ENCODE measurements around the gene FRMD4B.

DNA sequence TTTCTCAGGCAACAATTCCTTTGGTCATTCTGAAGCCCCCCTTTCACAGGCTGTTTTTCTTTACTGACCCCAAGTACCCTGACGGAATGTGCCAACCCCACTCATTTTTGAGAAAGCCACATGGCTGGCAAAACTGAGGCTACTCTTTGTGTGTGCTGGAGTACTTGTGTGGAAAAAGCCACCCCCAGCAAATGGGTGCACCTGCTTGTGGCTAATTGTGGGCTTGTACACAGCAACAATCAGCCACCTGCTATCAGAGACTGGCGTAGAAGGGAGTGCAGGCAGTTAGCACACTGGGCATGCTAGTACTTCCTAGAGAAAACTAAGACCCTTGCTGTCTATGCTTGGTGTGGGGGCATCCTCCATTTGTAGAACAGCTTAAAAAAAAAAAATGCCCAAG is 153.4 kb downstream of the FRMD4B start:
- TF ChIP-seq, protein P1, sequence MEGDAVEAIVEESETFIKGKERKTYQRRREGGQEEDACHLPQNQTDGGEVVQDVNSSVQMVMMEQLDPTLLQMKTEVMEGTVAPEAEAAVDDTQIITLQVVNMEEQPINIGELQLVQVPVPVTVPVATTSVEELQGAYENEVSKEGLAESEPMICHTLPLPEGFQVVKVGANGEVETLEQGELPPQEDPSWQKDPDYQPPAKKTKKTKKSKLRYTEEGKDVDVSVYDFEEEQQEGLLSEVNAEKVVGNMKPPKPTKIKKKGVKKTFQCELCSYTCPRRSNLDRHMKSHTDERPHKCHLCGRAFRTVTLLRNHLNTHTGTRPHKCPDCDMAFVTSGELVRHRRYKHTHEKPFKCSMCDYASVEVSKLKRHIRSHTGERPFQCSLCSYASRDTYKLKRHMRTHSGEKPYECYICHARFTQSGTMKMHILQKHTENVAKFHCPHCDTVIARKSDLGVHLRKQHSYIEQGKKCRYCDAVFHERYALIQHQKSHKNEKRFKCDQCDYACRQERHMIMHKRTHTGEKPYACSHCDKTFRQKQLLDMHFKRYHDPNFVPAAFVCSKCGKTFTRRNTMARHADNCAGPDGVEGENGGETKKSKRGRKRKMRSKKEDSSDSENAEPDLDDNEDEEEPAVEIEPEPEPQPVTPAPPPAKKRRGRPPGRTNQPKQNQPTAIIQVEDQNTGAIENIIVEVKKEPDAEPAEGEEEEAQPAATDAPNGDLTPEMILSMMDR (IDR thresholded peaks at IDR 0.05), result no peak
- TF ChIP-seq POLR2A (IDR thresholded peaks at IDR 0.05), result no peak
- TF ChIP-seq POLR2AphosphoS5 (IDR thresholded peaks at IDR 0.05), result no peak
